Measurements from ENCODE around the gene NPL.
A peak's percentile ranks its signal among the peaks of the same experiment; 100 is the strongest.

The NPL gene

GRCh38 chr1:182867861-182868260, 78.3 kb downstream of the NPL start:
- DNase-seq (ENCODE audit: low spot score) = no peak

GRCh38 chr1:182869241-182869666, 79.7 kb downstream of the NPL start:
- peak; percentile 72 for DNase-seq (ENCODE audit: low spot score)

- DNase-seq (ENCODE audit: low spot score) = no peak
These were observed 83.3 kb downstream of the NPL start for GRCh38 chr1:182872881-182873280.

- no peak for DNase-seq (ENCODE audit: low spot score)
These were observed 86.3 kb downstream of the NPL start for GRCh38 chr1:182875889-182876288.

- DNase-seq (ENCODE audit: low spot score) = no peak
These were observed 87.8 kb downstream of the NPL start for GRCh38 chr1:182877331-182877730.

GRCh38 chr1:182877842-182878241, 88.3 kb downstream of the NPL start:
- DNase-seq (ENCODE audit: low spot score) = no peak
